Measurements from ENCODE around the gene NCOA7. TPM values are rescaled to one million over a fixed set of nuclear protein-coding genes. Genes with fewer than 3 reads are reported as not detected.

The NCOA7 gene
- total and polyA plus RNA-seq, 4 donors = 8.6 to 40.9 (median 17.6) TPM

- no peak overlapping the region for H3K4me3 ChIP-seq (ENCODE audit: low read depth in 1 of 3, low read length in 3 of 3)
- H3K27ac ChIP-seq (ENCODE audit: low read depth in 1 of 2, low read length in 2 of 2) = no peak overlapping the region
- H3K27me3 ChIP-seq (ENCODE audit: control insufficient read depth in 4 of 4, insufficient read depth in 4 of 4, low read length in 3 of 4) = no peaks in the 10 kb centered on the region
- no peak for DNase-seq (ENCODE audit: low spot score)
- 91% methylated on average over 2 of the region's 2 CpGs for WGBS
- H3K9me3 ChIP-seq (ENCODE audit: control insufficient read depth in 4 of 4, low read length in 3 of 4) = no peaks in the 10 kb centered on the region
- peaks cover 4 to 40% (median 20%) of the 10 kb centered on the region in 4 donors for H3K4me1 ChIP-seq (ENCODE audit: control insufficient read depth in 4 of 4, insufficient read depth in 4 of 4, low read length in 3 of 4)
- TF ChIP-seq, protein P1, sequence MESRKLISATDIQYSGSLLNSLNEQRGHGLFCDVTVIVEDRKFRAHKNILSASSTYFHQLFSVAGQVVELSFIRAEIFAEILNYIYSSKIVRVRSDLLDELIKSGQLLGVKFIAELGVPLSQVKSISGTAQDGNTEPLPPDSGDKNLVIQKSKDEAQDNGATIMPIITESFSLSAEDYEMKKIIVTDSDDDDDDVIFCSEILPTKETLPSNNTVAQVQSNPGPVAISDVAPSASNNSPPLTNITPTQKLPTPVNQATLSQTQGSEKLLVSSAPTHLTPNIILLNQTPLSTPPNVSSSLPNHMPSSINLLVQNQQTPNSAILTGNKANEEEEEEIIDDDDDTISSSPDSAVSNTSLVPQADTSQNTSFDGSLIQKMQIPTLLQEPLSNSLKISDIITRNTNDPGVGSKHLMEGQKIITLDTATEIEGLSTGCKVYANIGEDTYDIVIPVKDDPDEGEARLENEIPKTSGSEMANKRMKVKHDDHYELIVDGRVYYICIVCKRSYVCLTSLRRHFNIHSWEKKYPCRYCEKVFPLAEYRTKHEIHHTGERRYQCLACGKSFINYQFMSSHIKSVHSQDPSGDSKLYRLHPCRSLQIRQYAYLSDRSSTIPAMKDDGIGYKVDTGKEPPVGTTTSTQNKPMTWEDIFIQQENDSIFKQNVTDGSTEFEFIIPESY (IDR thresholded peaks at IDR 0.05) = no peak
- no peak for TF ChIP-seq JUND (IDR thresholded peaks at IDR 0.05)
- no peak for TF ChIP-seq SP1 (IDR thresholded peaks at IDR 0.05)
- TF ChIP-seq HNF4G (IDR thresholded peaks at IDR 0.05) = no peak
- TF ChIP-seq, protein P2, sequence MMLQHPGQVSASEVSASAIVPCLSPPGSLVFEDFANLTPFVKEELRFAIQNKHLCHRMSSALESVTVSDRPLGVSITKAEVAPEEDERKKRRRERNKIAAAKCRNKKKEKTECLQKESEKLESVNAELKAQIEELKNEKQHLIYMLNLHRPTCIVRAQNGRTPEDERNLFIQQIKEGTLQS (IDR thresholded peaks at IDR 0.05) = no peak
- no peak for TF ChIP-seq NR2F2 (IDR thresholded peaks at IDR 0.05)
- TF ChIP-seq, protein P3, sequence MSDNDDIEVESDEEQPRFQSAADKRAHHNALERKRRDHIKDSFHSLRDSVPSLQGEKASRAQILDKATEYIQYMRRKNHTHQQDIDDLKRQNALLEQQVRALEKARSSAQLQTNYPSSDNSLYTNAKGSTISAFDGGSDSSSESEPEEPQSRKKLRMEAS (IDR thresholded peaks at IDR 0.05) = no peak
- TF ChIP-seq CTCF (IDR thresholded peaks at IDR 0.05; ENCODE audit: low read depth, low read length, missing input control) = no peak
- TF ChIP-seq, protein P4, sequence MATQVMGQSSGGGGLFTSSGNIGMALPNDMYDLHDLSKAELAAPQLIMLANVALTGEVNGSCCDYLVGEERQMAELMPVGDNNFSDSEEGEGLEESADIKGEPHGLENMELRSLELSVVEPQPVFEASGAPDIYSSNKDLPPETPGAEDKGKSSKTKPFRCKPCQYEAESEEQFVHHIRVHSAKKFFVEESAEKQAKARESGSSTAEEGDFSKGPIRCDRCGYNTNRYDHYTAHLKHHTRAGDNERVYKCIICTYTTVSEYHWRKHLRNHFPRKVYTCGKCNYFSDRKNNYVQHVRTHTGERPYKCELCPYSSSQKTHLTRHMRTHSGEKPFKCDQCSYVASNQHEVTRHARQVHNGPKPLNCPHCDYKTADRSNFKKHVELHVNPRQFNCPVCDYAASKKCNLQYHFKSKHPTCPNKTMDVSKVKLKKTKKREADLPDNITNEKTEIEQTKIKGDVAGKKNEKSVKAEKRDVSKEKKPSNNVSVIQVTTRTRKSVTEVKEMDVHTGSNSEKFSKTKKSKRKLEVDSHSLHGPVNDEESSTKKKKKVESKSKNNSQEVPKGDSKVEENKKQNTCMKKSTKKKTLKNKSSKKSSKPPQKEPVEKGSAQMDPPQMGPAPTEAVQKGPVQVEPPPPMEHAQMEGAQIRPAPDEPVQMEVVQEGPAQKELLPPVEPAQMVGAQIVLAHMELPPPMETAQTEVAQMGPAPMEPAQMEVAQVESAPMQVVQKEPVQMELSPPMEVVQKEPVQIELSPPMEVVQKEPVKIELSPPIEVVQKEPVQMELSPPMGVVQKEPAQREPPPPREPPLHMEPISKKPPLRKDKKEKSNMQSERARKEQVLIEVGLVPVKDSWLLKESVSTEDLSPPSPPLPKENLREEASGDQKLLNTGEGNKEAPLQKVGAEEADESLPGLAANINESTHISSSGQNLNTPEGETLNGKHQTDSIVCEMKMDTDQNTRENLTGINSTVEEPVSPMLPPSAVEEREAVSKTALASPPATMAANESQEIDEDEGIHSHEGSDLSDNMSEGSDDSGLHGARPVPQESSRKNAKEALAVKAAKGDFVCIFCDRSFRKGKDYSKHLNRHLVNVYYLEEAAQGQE (IDR thresholded peaks at IDR 0.05) = no peak
- TF ChIP-seq RAD21 (IDR thresholded peaks at IDR 0.05) = no peak
- TF ChIP-seq HNF4A (conservative IDR thresholded peaks at IDR 0.05) = no peak
- no peak for TF ChIP-seq RXRA (IDR thresholded peaks at IDR 0.05)
- TF ChIP-seq TAF1 (conservative IDR thresholded peaks at IDR 0.05) = no peak
- no peak for TF ChIP-seq EGR1 (IDR thresholded peaks at IDR 0.05; ENCODE audit: low read depth in 2 of 2)
- TF ChIP-seq YY1 (IDR thresholded peaks at IDR 0.05) = no peak
- TF ChIP-seq FOXA2 (IDR thresholded peaks at IDR 0.05) = no peak
- no peak for TF ChIP-seq FOXA1 (IDR thresholded peaks at IDR 0.05)
- TF ChIP-seq GABPA (IDR thresholded peaks at IDR 0.05 in 1 of 2, conservative IDR thresholded peaks at IDR 0.05 in 1 of 2) = no peak
- no peak overlapping the region for H3K9ac ChIP-seq (ENCODE audit: low read depth in 1 of 2, low read length in 2 of 2)
- H3K36me3 ChIP-seq (ENCODE audit: control insufficient read depth in 4 of 4, insufficient read depth in 3 of 4, low read depth in 1 of 4, low read length in 3 of 4) = peaks cover 0 to 3% (median 0%) of the 10 kb centered on the region in 4 donors
Observed at GRCh38 chr6:125793280-125793679, 2.5 kb downstream of the NCOA7 start.

Data from liver (tissue), 9 donors.